Fibroblast of peridontal ligament (primary cell): ENCODE results near the gene KLK8.
"Not testable (repeated sequence)": the region's sequence is repeated elsewhere in the genome, so short reads cannot be mapped to it uniquely, and the experiment has no call there.

ENCODE experiments used
- DNase-seq: peaks from one replicate; pipeline ENCODE4 v3.0.0-alpha.2; 2010; ENCODE audit errors: extremely low read depth

The KLK8 gene

GRCh38 chr19:50983625-50984292, 17.6 kb downstream of the KLK8 start, which contains the start of gene KLK7:
TSS of gene KLK7 (minus strand) at chr19:50983917. CDS start at chr19:50982399, 1,518 bp downstream.
- DNase-seq = no peak

GRCh38 chr19:50982186-50982585, 19.2 kb downstream of the KLK8 start:
- no peak for DNase-seq

- DNase-seq = no peak
Measured at GRCh38 chr19:50981587-50982146, 19.7 kb downstream of the KLK8 start.

- DNase-seq = no peak
Measured at GRCh38 chr19:50980208-50980607, 21.2 kb downstream of the KLK8 start.

GRCh38 chr19:50979758-50980157, 21.6 kb downstream of the KLK8 start:
- DNase-seq = no peak

GRCh38 chr19:50978772-50979390, 22.5 kb downstream of the KLK8 start:
- no peak for DNase-seq

GRCh38 chr19:50977626-50978025, 23.8 kb downstream of the KLK8 start:
- DNase-seq = no peak

- no peak for DNase-seq
Measured at GRCh38 chr19:50975766-50976165, 25.6 kb downstream of the KLK8 start.

- no peak for DNase-seq
Measured at GRCh38 chr19:50974702-50975556, 26.5 kb downstream of the KLK8 start.

GRCh38 chr19:50972795-50973376, 28.5 kb downstream of the KLK8 start:
- no peak for DNase-seq

- DNase-seq = not testable (repeated sequence)
Measured at GRCh38 chr19:50969810-50970209, 31.6 kb downstream of the KLK8 start.

- no peak for DNase-seq
Measured at GRCh38 chr19:50969413-50969760, 32.0 kb downstream of the KLK8 start, which contains the start of gene KLK6. TSS of gene KLK6 (minus strand) at chr19:50969591. CDS start at chr19:50968104, 1,487 bp downstream.

- no peak for DNase-seq
Measured at GRCh38 chr19:50968716-50969412, 32.5 kb downstream of the KLK8 start.

- no peak for DNase-seq
Measured at GRCh38 chr19:50967929-50968715, 33.3 kb downstream of the KLK8 start.

GRCh38 chr19:50964266-50964665, 37.1 kb downstream of the KLK8 start:
- no peak for DNase-seq

- no peak for DNase-seq
Measured at GRCh38 chr19:50963381-50963780, 38.0 kb downstream of the KLK8 start.

- DNase-seq = no peak
Measured at GRCh38 chr19:50962245-50962644, 39.2 kb downstream of the KLK8 start.

GRCh38 chr19:50959731-50960500, 41.5 kb downstream of the KLK8 start:
- DNase-seq = no peak

- no peak for DNase-seq
Measured at GRCh38 chr19:50957587-50957986, 43.8 kb downstream of the KLK8 start.

GRCh38 chr19:50952910-50953309, 48.5 kb downstream of the KLK8 start, which contains the start of gene KLK5:
TSS of gene KLK5 (minus strand) at chr19:50953038. CDS start at chr19:50952657, 381 bp downstream.
- no peak for DNase-seq
